Body of pancreas (tissue), 4 donors: Measurements from ENCODE around the gene ERAL1.

Source experiments
- CTCF ChIP-seq, 7 experiments: fragments of 450-650 bp in 4 of 7; fragments of 200-600 bp in 3 of 7; sonication (generic) in 3 of 7; IDR thresholded peaks; one replicate each; pipeline ENCODE4 v1.5.1; 2016 to 2019; ENCODE audit warnings: antibody characterized with exemption in 7 of 7
- POLR2A ChIP-seq, 3 donors: fragments of 450-650 bp; IDR thresholded peaks; one replicate each; pipeline ENCODE4 v1.6.1; 2016; ENCODE audit warnings: antibody characterized with exemption in 3 of 3, mild to moderate bottlenecking in 2 of 3

DNA sequence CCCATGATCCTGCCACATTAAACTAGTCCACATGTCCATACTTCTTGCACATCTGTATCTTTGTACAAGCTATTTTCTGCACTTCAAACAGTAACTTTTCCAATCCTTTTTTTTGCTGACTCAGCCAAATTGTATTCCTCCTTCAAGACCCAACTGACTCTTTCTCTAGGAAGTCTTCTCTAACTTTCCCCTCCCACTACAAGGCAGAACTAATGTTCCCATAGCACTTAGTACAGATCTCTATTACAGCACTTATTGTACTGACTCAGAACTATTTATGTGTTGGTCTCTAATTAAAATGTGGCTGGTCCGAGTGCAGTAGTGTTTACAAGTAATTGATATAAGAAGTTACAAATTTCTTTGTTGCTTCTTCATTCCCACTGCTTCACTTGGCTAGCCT lies 20.4 kb upstream of the ERAL1 start:
- no peak for TF ChIP-seq CTCF (IDR thresholded peaks at IDR 0.05)
- no peak for TF ChIP-seq POLR2A (IDR thresholded peaks at IDR 0.05)
